ENCODE measurements around the gene PRR33.

The PRR33 gene

DNA sequence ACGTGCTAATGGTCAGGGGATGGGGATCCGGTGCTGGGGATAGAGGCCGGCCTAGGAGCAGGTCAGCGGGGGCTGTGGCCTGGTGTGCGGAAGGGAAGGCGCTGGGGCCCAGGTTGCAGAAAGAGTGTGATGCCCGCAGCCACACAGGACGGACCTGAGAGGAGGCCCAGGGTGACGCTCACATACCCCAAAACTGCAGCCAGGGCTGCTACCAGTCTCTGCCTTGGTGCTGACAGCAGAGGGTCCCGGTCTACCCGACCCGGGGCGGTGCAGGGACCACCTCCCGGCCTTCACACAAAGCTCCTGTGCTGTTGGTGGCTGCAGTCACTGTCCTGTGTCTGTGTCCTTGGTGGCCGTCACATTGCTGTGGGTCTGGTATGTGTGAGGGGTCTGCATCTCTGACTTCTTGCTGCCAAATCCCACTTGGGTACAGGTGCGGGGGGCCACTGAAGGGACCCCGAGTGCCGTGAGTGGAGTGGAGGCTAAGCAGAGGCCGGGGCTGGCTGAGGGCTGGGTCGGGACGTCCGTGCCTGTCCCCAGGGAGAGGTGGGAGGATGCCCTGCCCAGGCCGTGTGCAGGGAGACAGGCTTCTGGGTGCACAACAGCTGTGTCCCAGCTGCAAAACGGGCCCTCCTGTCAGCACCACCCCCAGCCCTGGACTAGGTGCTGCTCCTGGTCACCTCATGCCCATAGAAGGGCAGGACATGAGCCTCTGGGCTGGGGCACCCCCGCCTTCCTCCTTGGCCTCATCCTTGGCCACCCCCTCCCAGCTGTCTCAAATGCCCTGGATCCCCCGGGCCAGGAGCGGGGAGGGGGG lies 37.4 kb downstream of the PRR33 start:
- DNase-seq (ENCODE audit: low spot score) (no peak), ATAC-seq (ENCODE audit: low read depth) (no peak)
- Histone ChIP-seq H3K4me1 (ENCODE audit: insufficient read depth, poor library complexity, severe bottlenecking) (no peaks in the 10 kb centered on the region), H3K4me3 (ENCODE audit: severe bottlenecking) (no peak overlapping the region), H3K27ac (ENCODE audit: poor library complexity, severe bottlenecking) (no peak overlapping the region), H3K27me3 (ENCODE audit: insufficient read depth, poor library complexity, severe bottlenecking) (no peaks in the 10 kb centered on the region), H3K36me3 (ENCODE audit: low read depth) (no peaks in the 10 kb centered on the region), H3K9me3 (ENCODE audit: severe bottlenecking) (no peaks in the 10 kb centered on the region)
- TF ChIP-seq, protein P1, sequence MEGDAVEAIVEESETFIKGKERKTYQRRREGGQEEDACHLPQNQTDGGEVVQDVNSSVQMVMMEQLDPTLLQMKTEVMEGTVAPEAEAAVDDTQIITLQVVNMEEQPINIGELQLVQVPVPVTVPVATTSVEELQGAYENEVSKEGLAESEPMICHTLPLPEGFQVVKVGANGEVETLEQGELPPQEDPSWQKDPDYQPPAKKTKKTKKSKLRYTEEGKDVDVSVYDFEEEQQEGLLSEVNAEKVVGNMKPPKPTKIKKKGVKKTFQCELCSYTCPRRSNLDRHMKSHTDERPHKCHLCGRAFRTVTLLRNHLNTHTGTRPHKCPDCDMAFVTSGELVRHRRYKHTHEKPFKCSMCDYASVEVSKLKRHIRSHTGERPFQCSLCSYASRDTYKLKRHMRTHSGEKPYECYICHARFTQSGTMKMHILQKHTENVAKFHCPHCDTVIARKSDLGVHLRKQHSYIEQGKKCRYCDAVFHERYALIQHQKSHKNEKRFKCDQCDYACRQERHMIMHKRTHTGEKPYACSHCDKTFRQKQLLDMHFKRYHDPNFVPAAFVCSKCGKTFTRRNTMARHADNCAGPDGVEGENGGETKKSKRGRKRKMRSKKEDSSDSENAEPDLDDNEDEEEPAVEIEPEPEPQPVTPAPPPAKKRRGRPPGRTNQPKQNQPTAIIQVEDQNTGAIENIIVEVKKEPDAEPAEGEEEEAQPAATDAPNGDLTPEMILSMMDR (IDR thresholded peaks at IDR 0.05; ENCODE audit: poor library complexity, severe bottlenecking): no peak

DNA sequence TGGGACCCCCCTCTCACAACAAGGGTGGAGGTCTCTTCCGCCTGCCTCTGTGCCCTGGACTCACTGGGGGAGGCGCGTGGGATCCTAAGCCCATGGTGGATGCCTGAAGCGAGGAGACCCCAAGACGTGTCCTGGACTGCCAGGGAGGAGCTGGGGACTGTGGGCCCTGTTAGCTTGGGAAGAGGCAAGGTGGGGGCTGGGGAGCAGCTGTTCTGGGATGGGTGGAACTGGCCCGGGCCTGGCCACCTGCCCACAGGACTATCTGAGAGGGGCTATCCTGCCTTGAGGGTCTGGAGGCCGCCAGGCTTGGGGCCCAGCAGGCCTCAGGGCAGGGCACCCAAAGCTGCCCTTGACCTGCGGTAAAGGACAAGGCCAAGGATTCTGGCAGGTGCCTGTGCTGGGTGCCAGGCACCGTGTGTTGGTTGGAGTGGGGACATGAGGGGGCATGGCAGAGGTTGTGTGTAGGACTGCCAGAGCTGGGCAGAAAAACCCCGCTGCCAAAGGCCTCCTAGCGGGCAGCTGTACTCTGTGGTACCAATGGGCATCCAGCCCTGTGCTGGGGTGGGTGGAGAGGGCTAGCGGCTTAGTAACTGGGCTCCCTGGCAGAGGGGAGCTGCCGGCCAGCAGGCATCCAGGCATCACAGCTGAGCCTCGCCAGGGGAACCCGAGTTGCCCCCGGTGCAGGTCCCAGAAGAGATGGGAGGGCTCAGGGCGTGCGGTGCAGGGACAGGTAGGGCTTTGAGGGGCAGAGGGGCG lies 38.1 kb downstream of the PRR33 start:
- ATAC-seq (ENCODE audit: low read depth) (no peak), DNase-seq (ENCODE audit: low spot score) (no peak)
- TF ChIP-seq, protein P1 (IDR thresholded peaks at IDR 0.05; ENCODE audit: poor library complexity, severe bottlenecking): no peak
- Histone ChIP-seq H3K4me3 (ENCODE audit: severe bottlenecking) (no peak overlapping the region), H3K9me3 (ENCODE audit: severe bottlenecking) (no peaks in the 10 kb centered on the region), H3K36me3 (ENCODE audit: low read depth) (no peaks in the 10 kb centered on the region), H3K27ac (ENCODE audit: poor library complexity, severe bottlenecking) (no peak overlapping the region), H3K4me1 (ENCODE audit: insufficient read depth, poor library complexity, severe bottlenecking) (no peaks in the 10 kb centered on the region), H3K27me3 (ENCODE audit: insufficient read depth, poor library complexity, severe bottlenecking) (no peaks in the 10 kb centered on the region)

DNA sequence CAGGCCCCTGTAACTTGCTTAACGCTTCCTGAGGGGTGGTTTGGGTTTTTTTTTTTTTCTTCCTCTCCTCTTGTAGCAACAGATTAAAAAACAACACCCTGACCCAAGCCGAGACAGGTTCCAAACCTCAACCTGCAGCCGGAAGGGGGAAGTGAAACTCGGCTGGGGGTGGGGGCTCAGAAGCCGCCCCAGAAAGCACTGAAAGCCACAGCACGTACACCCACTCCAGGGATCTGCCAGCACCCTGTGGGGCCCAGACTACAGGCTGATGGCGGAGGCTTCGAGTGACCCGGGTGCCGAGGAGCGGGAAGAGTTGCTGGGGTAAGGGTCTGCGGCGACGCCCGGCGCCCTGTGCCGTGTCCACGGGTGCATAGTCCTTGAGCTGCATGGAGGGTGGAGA lies 38.8 kb downstream of the PRR33 start, which contains the start of gene LSP1:
Gene LSP1, plus strand, starts transcription at position 208 of the 400 bp plus-strand sequence. Its CDS starts 61 bp downstream, at position 269.
- no peaks in the 10 kb centered on the region for H3K4me1 ChIP-seq (ENCODE audit: insufficient read depth, poor library complexity, severe bottlenecking)
- TF ChIP-seq, protein P1 (IDR thresholded peaks at IDR 0.05; ENCODE audit: poor library complexity, severe bottlenecking): no peak
- no peaks in the 10 kb centered on the region for H3K27me3 ChIP-seq (ENCODE audit: insufficient read depth, poor library complexity, severe bottlenecking)
- no peak within 1 kb of the TSS for H3K4me3 ChIP-seq (ENCODE audit: severe bottlenecking)
- no peak for ATAC-seq (ENCODE audit: low read depth)
- no peak within 1 kb of the TSS for H3K27ac ChIP-seq (ENCODE audit: poor library complexity, severe bottlenecking)
- DNase-seq (ENCODE audit: low spot score): no peak
- no peaks in the 10 kb centered on the region for H3K9me3 ChIP-seq (ENCODE audit: severe bottlenecking)
- no peaks in the 10 kb centered on the region for H3K36me3 ChIP-seq (ENCODE audit: low read depth)

DNA sequence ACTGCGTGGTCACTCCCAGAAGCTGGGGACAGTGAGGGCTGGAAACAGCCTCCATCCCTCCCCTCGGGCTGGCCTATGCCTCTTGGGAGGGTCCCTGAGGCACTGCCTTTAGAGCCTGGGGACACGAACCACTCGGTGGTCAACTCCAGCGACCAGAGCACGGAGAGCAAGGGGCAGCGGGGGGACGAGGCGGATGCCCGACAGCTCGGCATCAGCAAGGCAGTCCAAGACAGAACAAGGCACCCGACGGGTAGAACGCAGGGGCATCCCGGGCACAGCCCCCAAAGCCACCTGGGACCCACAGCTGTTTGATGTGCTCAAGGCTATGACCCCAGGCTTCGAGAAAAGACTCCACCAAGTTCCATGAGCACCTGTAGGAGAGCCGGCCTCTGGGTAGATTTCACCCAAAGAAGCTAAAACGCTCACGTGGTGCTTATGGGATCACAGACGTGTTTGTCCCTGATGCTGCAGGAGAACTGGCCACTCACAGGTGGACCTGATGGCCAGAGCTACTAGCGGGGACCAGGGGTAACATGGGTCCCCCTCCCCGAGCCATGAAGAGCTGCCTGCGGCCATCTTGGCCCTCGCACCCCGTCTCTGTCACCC lies 39.3 kb downstream of the PRR33 start:
- no peaks in the 10 kb centered on the region for H3K27me3 ChIP-seq (ENCODE audit: insufficient read depth, poor library complexity, severe bottlenecking)
- ATAC-seq (ENCODE audit: low read depth) (no peak), DNase-seq (ENCODE audit: low spot score) (no peak)
- H3K9me3 ChIP-seq (ENCODE audit: severe bottlenecking): no peaks in the 10 kb centered on the region
- TF ChIP-seq, protein P1 (IDR thresholded peaks at IDR 0.05; ENCODE audit: poor library complexity, severe bottlenecking): no peak
- H3K4me1 ChIP-seq (ENCODE audit: insufficient read depth, poor library complexity, severe bottlenecking): no peaks in the 10 kb centered on the region
- H3K4me3 ChIP-seq (ENCODE audit: severe bottlenecking): no peak overlapping the region
- no peak overlapping the region for H3K27ac ChIP-seq (ENCODE audit: poor library complexity, severe bottlenecking)
- H3K36me3 ChIP-seq (ENCODE audit: low read depth): no peaks in the 10 kb centered on the region
